Thoracic aorta (tissue), 2 donors: ENCODE measurements around the gene IMPG2. TPM values are rescaled to one million over a fixed set of nuclear protein-coding genes. Genes with fewer than 3 reads are reported as not detected.

Experiments
- ATAC-seq: fragments of 150-250 bp; one replicate; pipeline ENCODE4 v1.8.0; 2017; ENCODE audit warnings: low read depth; ENCODE audit not compliant: insufficient number of reproducible peaks, low FRiP score
- DNase-seq: peaks from one replicate; pipeline ENCODE4 v3.0.0-alpha.2; 2020; ENCODE audit warnings: low spot score
- H3K27ac ChIP-seq, 2 donors: fragments of 200-600 bp; sonication (generic); 1 replicate in 1 of 2; 2 replicates in 1 of 2; pipeline ENCODE4 v1.5.1; 2016; ENCODE audit warnings: mild to moderate bottlenecking in 2 of 2, moderate library complexity in 2 of 2
- H3K27me3 ChIP-seq: fragments of 200-600 bp; sonication (generic); replicated peaks from 2 replicates; pipeline ENCODE4 v1.6.0; 2016; ENCODE audit warnings: mild to moderate bottlenecking; ENCODE audit not compliant: insufficient read depth
- H3K36me3 ChIP-seq: fragments of 200-600 bp; sonication (generic); one replicate; pipeline ENCODE4 v1.5.1; 2016
- H3K4me1 ChIP-seq, 2 donors: fragments of 200-600 bp; sonication (generic); 1 replicate in 1 of 2; 2 replicates in 1 of 2; pipeline versions ENCODE4 v1.5.1 to v1.6.0; 2016; ENCODE audit warnings: low read depth in 2 of 2, mild to moderate bottlenecking in 1 of 2; ENCODE audit not compliant: control insufficient read depth in 1 of 2
- H3K4me3 ChIP-seq: fragments of 200-600 bp; sonication (generic); 2 replicates; pipeline ENCODE4 v1.5.1; 2016; ENCODE audit warnings: mild to moderate bottlenecking
- H3K9me3 ChIP-seq: fragments of 200-600 bp; sonication (generic); 2 replicates; pipeline ENCODE4 v1.5.1; 2016
- CTCF ChIP-seq: fragments of 200-600 bp; sonication (generic); IDR thresholded peaks from one replicate; pipeline ENCODE4 v1.5.1; 2019; ENCODE audit warnings: antibody characterized with exemption
- total RNA-seq, 2 donors: library from RNA; depleted of rRNA; stranded (reverse); fragments of >200 nt; gene quantifications; one replicate each; pipeline versions ENCODE4 v1.1.0 to v1.2.3, GENCODE V29; 2016

The IMPG2 gene
- total RNA-seq, result under 1 TPM; 0.21 to 0.81 TPM

DNA sequence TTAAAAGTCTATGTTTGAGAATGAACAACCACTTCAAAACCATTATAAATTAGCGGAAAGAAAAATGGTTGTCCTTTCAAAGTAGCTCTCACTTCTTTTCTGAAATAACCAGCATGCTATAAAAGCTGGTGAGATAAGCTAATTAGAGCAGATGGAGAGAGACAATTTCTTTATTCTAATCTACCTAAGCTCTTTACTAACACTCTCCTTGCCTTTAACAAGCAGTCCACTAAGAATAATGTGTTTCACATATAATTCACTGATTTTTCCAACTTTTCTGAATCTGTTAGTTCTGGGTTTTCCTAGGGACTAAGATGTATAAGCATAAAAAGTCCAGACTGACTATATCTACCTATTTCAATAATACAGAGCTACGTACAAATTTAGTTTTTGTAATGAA, at the start of gene IMPG2:
Gene IMPG2, minus strand, starts transcription at position 101 of the 400 bp plus-strand sequence. CDS start 203 bp downstream, outside the sequence.
- TF ChIP-seq CTCF, result no peak
- no peaks in the 10 kb centered on the region for H3K36me3 ChIP-seq
- H3K9me3 ChIP-seq, result no peaks in the 10 kb centered on the region
- no peaks in the 10 kb centered on the region for H3K27me3 ChIP-seq
- no peak within 1 kb of the TSS for H3K4me3 ChIP-seq
- no peak within 1 kb of the TSS for H3K27ac ChIP-seq
- H3K4me1 ChIP-seq, result no peaks in the 10 kb centered on the region
- ATAC-seq (no peak), DNase-seq (no peak)

GRCh38 chr3:101362406-101362805, 42.0 kb upstream of the IMPG2 start:
- no peaks in the 10 kb centered on the region for H3K27me3 ChIP-seq
- H3K36me3 ChIP-seq, result peaks cover 3% of the 10 kb centered on the region
- H3K4me3 ChIP-seq, result no peak overlapping the region
- no peaks in the 10 kb centered on the region for H3K9me3 ChIP-seq
- ATAC-seq (no peak), DNase-seq (no peak)
- no peaks in the 10 kb centered on the region for H3K4me1 ChIP-seq
- H3K27ac ChIP-seq, result no peak overlapping the region
- no peak for TF ChIP-seq CTCF

- TF ChIP-seq CTCF, result no peak
- no peak for ATAC-seq
Observed at GRCh38 chr3:101351829-101352228, 31.5 kb upstream of the IMPG2 start.

GRCh38 chr3:101340591-101340990, 20.2 kb upstream of the IMPG2 start:
- DNase-seq (no peak), ATAC-seq (no peak)
- no peaks in the 10 kb centered on the region for H3K4me1 ChIP-seq
- no peaks in the 10 kb centered on the region for H3K9me3 ChIP-seq
- no peaks in the 10 kb centered on the region for H3K27me3 ChIP-seq
- H3K27ac ChIP-seq, result no peak overlapping the region
- H3K36me3 ChIP-seq, result peaks cover 3% of the 10 kb centered on the region
- TF ChIP-seq CTCF, result no peak
- H3K4me3 ChIP-seq, result no peak overlapping the region

More at GRCh38 chr3:101351829-101352228, 31.5 kb upstream of the IMPG2 start:
- Histone ChIP-seq H3K36me3 (no peaks in the 10 kb centered on the region), H3K9me3 (no peaks in the 10 kb centered on the region), H3K4me1 (no peaks in the 10 kb centered on the region), H3K4me3 (no peak overlapping the region), H3K27me3 (no peaks in the 10 kb centered on the region), H3K27ac (no peak overlapping the region)
- no peak for DNase-seq

DNA sequence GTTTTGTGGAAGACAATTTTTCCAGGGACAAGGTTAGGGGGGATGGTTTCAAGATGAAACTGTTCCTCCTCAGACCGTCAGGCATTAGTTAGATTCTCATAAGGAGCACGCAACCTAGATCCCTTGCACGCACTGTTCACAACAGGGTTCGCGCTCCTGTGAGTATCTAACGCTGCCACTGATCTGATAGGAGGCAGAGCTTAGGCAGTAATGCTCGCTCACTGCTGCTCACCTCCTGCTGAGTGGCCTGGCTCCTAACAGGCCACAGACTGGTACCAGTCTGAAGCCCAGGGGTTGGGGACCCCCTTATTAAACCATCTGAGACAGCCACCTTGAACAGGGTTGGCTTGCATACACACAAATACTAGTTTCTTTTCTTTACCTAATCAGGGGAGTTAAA, 13.5 kb upstream of the IMPG2 start:
- DNase-seq, result no peak

More for the DNA sequence above, 13.5 kb upstream of the IMPG2 start:
- ATAC-seq, result no peak
- no peaks in the 10 kb centered on the region for H3K4me1 ChIP-seq
- no peaks in the 10 kb centered on the region for H3K36me3 ChIP-seq
- H3K9me3 ChIP-seq, result no peaks in the 10 kb centered on the region
- no peaks in the 10 kb centered on the region for H3K27me3 ChIP-seq
- H3K4me3 ChIP-seq, result no peak overlapping the region
- no peak overlapping the region for H3K27ac ChIP-seq
- no peak for TF ChIP-seq CTCF
